Activated CD4-positive, alpha-beta T cell treated with anti-CD3 and anti-CD28 coated beads, Interleukin-2, amount 10 ng/mL, durations not matched to agents 7 days and 5 days (primary cell): Measurements from ENCODE around the gene TDRD7. TPM values are rescaled to one million over a fixed set of nuclear protein-coding genes. Genes with fewer than 3 reads are reported as not detected.

Experiments
- CTCF ChIA-PET: fragments of 350-600 bp; sonication (Branson Sonifier 250); formaldehyde crosslinking; loops from one replicate; lab custom pipeline; 2021; ENCODE audit warnings: antibody characterized with exemption; lab: Charles Lee
- POLR2A ChIA-PET: fragments of 350-600 bp; sonication (Branson Sonifier 250); formaldehyde crosslinking; loops from one replicate; lab custom pipeline; 2021; ENCODE audit warnings: antibody characterized with exemption; lab: Charles Lee
- DNase-seq: peaks from one replicate; pipeline ENCODE4 v3.0.0-alpha.2; 2020
- H3K27ac Mint-ChIP-seq: one replicate; pipeline ENCODE4 v1.8.0; 2021; ENCODE audit warnings: mild to moderate bottlenecking, moderate library complexity, mixed read lengths
- H3K27me3 Mint-ChIP-seq: one replicate; pipeline ENCODE4 v1.8.0; 2021; ENCODE audit warnings: mixed read lengths
- H3K36me3 Mint-ChIP-seq: one replicate; pipeline ENCODE4 v1.8.0; 2021; ENCODE audit warnings: low read depth, mixed read lengths
- H3K4me1 Mint-ChIP-seq: one replicate; pipeline ENCODE4 v1.8.0; 2021; ENCODE audit warnings: mixed read lengths
- H3K4me3 Mint-ChIP-seq: one replicate; pipeline ENCODE4 v1.8.0; 2021; ENCODE audit warnings: mild to moderate bottlenecking, moderate library complexity, mixed read lengths
- H3K9me3 Mint-ChIP-seq: one replicate; pipeline ENCODE4 v1.8.0; 2021; ENCODE audit warnings: mixed read lengths
- microRNA-seq: library from miRNA; unstranded; fragments of <30 nt; microRNA quantifications from one replicate; pipeline ENCODE4 v1.2.0, GENCODE V29; 2021; ENCODE audit warnings: borderline microRNAs expressed, borderline replicate concordance
- total RNA-seq, 2 experiments: library from RNA; stranded (reverse); gene quantifications; one replicate each; pipeline ENCODE4 v1.2.3, GENCODE V29; 2021

The TDRD7 gene
- total RNA-seq, 2 experiments from 2014 or later: 18.1 to 19.5 TPM

DNA sequence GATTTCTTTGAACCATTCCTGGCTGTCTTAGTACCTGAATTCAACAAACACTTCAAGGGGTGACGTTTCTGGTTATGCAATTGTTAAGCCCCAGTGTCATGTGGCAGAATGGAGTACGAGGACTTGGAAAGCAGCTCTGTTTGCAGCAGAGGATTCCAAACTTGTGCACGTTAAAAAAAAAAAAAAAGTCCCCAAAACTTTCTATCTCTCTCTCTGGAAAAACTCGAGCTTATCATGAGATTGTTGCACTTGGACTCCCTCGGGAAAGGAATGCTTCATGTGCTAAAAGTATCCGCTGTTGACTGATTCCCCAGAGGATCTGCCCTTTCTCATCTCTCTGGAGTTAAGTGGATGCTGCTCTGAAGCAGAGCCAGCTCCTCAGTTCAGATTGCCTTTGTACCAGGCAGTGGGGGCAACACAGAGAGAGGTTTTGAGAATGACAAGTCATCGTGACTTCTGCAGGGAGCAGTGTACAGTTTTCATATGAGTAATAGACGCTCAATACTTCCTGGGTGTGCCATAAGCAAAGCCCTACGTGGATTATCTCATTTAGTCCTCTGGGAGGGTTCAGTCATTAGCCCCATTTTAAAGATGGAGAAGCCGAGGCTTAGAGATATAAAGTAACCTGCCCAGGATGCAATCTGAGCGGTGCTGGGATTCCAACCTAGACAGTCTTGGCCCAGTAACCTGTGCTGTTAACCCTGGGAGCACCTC, 117.6 kb downstream of the TDRD7 start:
- Mint-ChIP-seq H3K4me1 (peaks cover 7% of the 10 kb centered on the region), H3K9me3 (no peaks in the 10 kb centered on the region), H3K27me3 (peaks cover 2% of the 10 kb centered on the region), H3K4me3 (no peak overlapping the region), H3K27ac (no peak overlapping the region), H3K36me3 (no peaks in the 10 kb centered on the region)
- POLR2A ChIA-PET: no interaction called here
- no peak for DNase-seq
- CTCF ChIA-PET: no interaction called here

DNA sequence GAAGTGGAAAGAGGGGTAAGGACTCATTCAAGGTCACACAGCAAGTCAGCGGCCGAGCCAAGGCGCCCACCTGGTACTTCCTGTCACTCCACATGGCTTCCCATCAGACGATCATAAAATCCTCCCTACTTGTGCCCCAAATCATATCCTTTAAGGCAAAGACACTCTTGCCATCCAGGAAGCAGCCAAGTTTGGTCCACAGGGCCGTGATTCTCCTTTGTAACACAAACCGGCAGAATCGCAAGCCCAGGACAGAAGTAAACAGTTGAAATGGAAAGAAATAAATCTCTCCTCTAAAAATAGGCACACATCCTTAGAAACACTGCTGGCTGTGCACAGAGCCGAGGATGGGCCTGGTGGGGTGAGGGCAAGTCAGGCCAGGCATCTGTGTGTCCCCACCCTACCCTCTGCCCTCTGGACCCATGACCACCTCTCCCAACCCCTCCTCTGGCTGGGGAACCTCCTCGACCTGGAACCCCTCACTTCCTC, 120.0 kb downstream of the TDRD7 start:
- Mint-ChIP-seq H3K27me3 (peaks cover 2% of the 10 kb centered on the region), H3K36me3 (no peaks in the 10 kb centered on the region), H3K4me3 (no peak overlapping the region), H3K9me3 (no peaks in the 10 kb centered on the region), H3K4me1 (peaks cover 7% of the 10 kb centered on the region), H3K27ac (no peak overlapping the region)
- CTCF ChIA-PET: no interaction called here
- POLR2A ChIA-PET: no interaction called here
- no peak for DNase-seq

DNA sequence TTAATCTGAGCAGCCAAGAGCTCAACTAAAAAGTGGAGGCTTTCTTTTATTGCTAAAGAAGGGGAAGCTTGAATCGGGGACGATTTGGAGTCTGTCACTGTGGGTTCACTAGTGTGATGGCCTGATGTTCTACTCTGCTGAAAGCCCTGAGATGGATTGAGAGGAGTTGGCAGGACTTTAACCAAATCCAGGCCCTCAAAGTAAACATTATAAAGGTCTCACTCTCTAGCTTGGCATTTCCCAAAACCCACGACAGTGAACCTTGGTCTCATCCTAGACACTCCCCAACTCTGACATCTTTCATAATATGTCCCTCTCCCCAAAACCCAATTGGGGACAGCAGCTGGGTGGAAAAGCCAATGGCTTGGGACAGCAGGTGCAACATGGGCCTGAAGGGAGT, 122.3 kb downstream of the TDRD7 start:
- DNase-seq: no peak
- Mint-ChIP-seq H3K9me3 (no peaks in the 10 kb centered on the region), H3K27me3 (peaks cover 11% of the 10 kb centered on the region), H3K36me3 (no peaks in the 10 kb centered on the region), H3K4me3 (no peak overlapping the region), H3K4me1 (peaks cover 7% of the 10 kb centered on the region), H3K27ac (no peak overlapping the region)
- ChIA-PET CTCF (interaction anchor here (1.2 to 1.5 kb wide), 2 partner anchors 9 to 18 kb away, joined by 3 to 5 read pairs; no protein-coding TSS in a partner anchor), POLR2A (no interaction called here)

DNA sequence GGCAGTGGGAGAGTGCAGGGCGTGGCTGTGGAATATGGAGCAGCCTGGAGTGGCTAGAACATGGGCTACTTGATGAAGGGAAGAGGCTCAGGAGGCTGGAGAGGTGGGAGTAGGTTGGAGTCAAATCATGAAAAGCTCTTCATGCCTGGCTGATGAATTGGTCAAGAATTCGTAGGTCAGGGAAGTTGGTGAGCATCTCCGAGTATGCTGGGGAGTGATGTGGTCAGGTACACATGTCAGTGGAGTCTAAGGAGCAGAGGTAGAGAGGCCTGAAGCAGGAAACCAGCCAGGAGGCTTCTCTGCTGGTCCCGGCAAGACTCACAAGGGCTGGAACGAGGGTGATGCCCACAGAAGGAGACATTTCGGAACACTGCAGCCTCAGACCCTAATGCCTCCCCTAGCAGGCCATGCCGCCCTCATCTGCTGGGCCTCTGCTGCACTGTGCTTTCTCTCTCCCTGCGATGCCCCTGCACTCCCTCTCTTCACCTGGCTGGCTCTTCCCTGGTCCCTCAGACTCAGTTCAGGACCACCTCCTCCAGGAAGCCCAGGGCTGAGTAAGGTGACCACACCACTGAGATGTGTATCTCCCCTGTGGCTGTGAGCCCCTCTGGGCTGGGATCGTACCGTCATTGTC, 123.2 kb downstream of the TDRD7 start:
- no peak overlapping the region for H3K27ac Mint-ChIP-seq
- CTCF ChIA-PET: interaction anchor here (1.5 kb wide), 1 partner anchor 19 kb away, joined by 5 read pairs; no protein-coding TSS in a partner anchor
- peaks cover under 1% of the 10 kb centered on the region for H3K4me1 Mint-ChIP-seq
- no peaks in the 10 kb centered on the region for H3K9me3 Mint-ChIP-seq
- no peak overlapping the region for H3K4me3 Mint-ChIP-seq
- H3K27me3 Mint-ChIP-seq: peaks cover 16% of the 10 kb centered on the region
- no peak for DNase-seq
- POLR2A ChIA-PET: no interaction called here
- H3K36me3 Mint-ChIP-seq: no peaks in the 10 kb centered on the region

DNA sequence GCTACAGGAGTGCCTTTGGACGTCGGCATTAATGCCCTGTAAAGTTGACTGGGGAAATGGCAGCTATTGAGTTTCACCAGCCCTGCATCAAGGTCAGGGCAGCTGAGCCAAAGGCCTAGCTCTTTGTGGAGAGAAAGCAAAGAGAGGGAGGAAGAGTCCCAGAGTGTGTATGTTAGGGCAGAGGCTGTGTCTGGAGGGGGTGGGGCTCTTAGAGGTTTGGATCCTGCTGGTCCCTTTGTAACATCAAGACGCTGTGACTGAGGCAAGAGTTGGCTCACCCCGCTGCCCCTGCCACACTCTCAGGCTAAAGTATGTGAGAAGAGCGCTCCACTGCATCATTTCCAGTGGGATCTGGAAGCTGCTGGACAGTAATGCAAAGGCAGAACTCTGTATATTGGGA, 123.9 kb downstream of the TDRD7 start:
- ChIA-PET CTCF (no interaction called here), POLR2A (no interaction called here)
- no peaks in the 10 kb centered on the region for H3K36me3 Mint-ChIP-seq

DNA sequence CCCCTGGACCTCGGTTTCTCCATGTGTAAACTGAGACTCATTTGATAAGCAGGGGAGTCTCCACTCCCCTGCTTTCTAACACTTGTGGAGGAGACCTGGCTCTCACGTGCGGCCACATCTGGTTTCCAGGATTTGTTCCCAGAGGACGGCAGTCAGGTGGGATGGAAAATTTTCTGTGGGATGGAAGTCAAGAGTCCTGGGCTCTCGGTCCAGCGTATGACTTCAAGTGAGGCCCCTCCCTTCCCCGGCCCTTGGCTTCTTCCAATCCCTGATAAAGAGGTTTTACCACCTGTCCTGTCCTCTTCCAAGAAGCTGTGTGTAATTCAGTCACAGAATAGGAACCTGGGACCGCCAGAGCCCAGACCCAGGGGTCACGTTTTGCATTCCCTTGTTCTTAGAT, 124.6 kb downstream of the TDRD7 start:
- POLR2A ChIA-PET: no interaction called here
- Mint-ChIP-seq H3K4me1 (no peaks in the 10 kb centered on the region), H3K27me3 (peaks cover 16% of the 10 kb centered on the region), H3K4me3 (no peak overlapping the region), H3K9me3 (no peaks in the 10 kb centered on the region), H3K27ac (no peak overlapping the region), H3K36me3 (no peaks in the 10 kb centered on the region)
- CTCF ChIA-PET: no interaction called here
- DNase-seq: no peak

More for the DNA sequence above, 123.9 kb downstream of the TDRD7 start:
- Mint-ChIP-seq H3K4me3 (no peak overlapping the region), H3K27me3 (peaks cover 16% of the 10 kb centered on the region), H3K27ac (no peak overlapping the region), H3K9me3 (no peaks in the 10 kb centered on the region), H3K4me1 (no peaks in the 10 kb centered on the region)
- no peak for DNase-seq

DNA sequence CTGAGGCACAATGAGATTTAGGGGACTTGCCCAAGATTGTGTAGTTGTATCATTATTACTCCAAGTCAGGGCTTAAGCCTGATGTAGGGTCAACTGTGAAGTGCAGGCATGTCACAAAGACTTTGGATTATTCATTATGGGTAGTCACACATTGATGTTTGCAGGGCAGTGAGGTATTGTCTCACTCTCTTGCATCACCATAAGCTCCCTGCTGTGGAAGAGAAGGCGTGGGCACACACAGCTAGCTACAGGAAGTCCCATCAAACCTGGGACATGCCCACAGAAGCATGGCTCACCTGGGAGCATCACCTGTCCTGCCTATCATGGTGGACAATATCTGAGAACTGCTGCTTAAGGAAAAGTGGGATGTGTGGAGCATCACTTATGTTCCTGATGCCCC, 131.7 kb downstream of the TDRD7 start:
- CTCF ChIA-PET: no interaction called here
- Mint-ChIP-seq H3K27ac (no peak overlapping the region), H3K9me3 (no peaks in the 10 kb centered on the region), H3K36me3 (no peaks in the 10 kb centered on the region), H3K4me3 (no peak overlapping the region), H3K27me3 (peaks cover 11% of the 10 kb centered on the region), H3K4me1 (no peaks in the 10 kb centered on the region)
- POLR2A ChIA-PET: no interaction called here
- DNase-seq: no peak

DNA sequence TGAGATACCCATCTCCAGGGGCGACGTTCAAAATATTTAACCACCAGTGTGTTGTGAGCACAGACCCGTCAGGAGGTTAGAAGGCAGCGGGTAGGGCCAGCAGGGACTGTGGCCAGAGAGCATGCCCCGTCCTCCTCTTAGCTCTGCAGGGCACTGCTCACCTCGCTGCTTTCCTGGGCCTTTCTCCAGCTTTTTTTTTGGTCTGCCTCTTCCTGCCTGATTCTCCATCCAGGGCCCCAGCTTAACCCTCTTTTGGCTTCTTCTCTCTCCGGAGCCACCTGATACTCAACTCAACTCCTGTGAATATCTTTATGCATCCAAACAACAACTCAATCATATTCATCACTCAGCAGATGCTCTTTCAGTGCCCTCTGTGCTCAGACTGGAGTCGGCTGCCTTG, 133.6 kb downstream of the TDRD7 start:
- Mint-ChIP-seq H3K27me3 (peaks cover 10% of the 10 kb centered on the region), H3K4me3 (no peak overlapping the region), H3K9me3 (no peaks in the 10 kb centered on the region), H3K4me1 (no peaks in the 10 kb centered on the region), H3K27ac (no peak overlapping the region), H3K36me3 (no peaks in the 10 kb centered on the region)
- DNase-seq: no peak
- ChIA-PET CTCF (no interaction called here), POLR2A (no interaction called here)

Small RNA genes within 50 kb of the gene (microRNA-seq; reads per million reads assigned to microRNA genes)
- not detected for gene MIR1302-8

Other genes with a start within 250 kb of the TDRD7 start
- gene CCDC180, start 104.4 kb upstream of the TDRD7 start, total RNA-seq: 1 to 10 TPM; 2.6 to 4.6 TPM
- under 1 TPM; 0.35 to 0.45 TPM for gene TMOD1, start 89.6 kb downstream of the TDRD7 start, total RNA-seq
- gene TSTD2, start 221.3 kb downstream of the TDRD7 start, total RNA-seq: 10 to 100 TPM; 14.1 to 17.2 TPM
- gene NCBP1, start 221.7 kb downstream of the TDRD7 start, total RNA-seq: 10 to 100 TPM; 42.4 to 51.1 TPM